Lower leg skin (tissue), 3 donors: ENCODE results near the gene KCNJ10.

Experiments used
- CTCF ChIP-seq, 3 donors: fragments of 450-650 bp; IDR thresholded peaks; one replicate each; pipeline ENCODE4 v1.5.1; 2016; ENCODE audit warnings: antibody characterized with exemption in 3 of 3, mild to moderate bottlenecking in 3 of 3, moderate library complexity in 2 of 3
- POLR2A ChIP-seq, 2 donors: fragments of 450-650 bp; IDR thresholded peaks; one replicate each; pipeline ENCODE4 v1.6.1; 2016 to 2017; ENCODE audit warnings: antibody characterized with exemption in 2 of 2, mild to moderate bottlenecking in 1 of 2, moderate library complexity in 1 of 2

- no peak for TF ChIP-seq POLR2A (IDR thresholded peaks at IDR 0.05)
- TF ChIP-seq CTCF (IDR thresholded peaks at IDR 0.05), result no peak
Observed at GRCh38 chr1:160103658-160104408, 33.9 kb upstream of the KCNJ10 start.
